HG03571 (cell line): ENCODE data around the gene ZNF384.
A peak's percentile ranks its signal among the peaks of the same experiment; 100 is the strongest.

ENCODE experiments used
- ATAC-seq: cut with Tn5 transposase; IDR thresholded peaks from one replicate; pipeline ENCODE4 v1.9.1; 2021; ENCODE audit not compliant: unreplicated experiment

Gene ZNF384

GRCh38 chr12:6653987-6654386, 35.2 kb downstream of the ZNF384 start:
- no peak for ATAC-seq

DNA sequence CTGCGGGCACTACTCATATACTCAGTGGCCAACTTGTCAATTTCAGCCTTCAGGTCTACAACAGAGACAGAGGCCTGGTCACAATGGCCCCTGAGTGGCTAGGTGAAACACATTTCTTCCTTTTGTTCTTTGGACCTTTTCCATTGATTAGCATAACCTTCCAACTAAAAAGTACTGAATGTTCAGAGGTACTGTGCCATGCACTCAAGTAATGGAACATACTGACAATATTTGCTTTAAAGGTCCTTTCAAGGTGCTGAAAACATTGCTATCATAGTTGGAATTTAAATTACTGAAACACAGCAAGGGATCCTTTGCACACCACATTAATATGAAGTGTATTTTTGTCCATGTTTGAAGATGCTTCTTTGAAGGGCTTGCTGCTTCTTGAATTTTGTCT, 35.8 kb downstream of the ZNF384 start:
- no peak for ATAC-seq

- no peak for ATAC-seq
Measured at GRCh38 chr12:6652391-6652790, 36.8 kb downstream of the ZNF384 start.

DNA sequence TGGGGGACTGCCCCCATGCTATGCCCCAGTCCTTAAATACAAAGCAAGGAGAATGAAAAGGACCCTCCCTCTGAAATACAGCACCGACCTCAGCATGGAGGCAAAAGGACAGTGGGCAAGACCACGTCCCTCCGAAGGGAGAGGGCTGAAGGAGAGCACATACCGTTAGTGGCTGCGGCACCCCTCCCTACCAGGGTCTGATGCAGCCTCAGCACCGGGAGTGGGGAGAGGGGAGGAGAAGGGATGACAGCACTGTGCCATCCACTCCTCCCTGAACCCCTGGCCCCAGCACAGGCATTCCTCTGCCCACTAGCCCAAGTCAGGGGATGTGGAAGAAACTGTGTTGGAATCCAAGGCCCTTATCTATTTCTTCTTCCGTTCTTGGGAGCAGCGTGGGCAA, 38.3 kb downstream of the ZNF384 start:
- ATAC-seq: no peak

GRCh38 chr12:6647083-6647604, 42.0 kb downstream of the ZNF384 start, which contains the start of gene ACRBP:
TSS of gene ACRBP (minus strand) at chr12:6647432. CDS start at chr12:6647366, 66 bp downstream.
- no peak for ATAC-seq

DNA sequence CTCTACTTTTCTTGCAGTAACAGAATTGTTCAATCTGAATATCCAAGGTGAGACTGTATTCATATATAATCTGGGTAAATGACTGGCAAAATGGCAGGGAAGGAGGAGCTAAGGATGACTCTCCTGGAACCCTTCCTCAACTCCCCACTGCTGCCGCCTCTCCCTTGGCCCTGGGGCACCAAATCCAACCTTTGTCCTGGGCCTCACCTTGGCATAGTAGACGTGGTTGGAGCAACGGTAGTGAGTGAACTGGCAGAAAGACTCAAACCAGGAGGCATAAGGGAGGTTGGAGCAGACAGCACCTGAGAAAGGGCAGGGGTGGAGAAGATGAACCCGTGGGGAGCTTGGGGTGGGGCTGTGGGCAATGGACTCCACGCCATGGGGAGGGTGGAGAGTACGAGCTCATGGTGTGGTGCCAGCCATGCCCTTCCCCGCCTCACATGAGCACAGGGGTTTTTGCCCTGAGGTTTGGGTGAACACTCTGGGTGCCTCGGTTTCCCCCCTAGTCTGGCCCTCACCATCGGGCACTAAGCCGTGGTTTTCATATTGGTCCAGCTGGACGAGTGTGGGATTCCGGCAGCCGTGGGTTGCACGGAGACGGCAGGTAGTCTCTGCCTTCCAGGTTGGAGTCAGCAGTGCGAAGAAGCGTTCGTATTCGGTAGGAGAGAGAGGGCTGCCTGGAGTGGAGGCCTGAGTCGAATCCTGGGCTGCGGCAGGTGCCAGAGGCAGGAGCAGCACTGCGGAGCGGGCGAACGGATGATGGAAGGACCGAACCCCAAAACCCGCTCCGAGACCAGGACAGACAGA, 42.7 kb downstream of the ZNF384 start:
- ATAC-seq: no peak

DNA sequence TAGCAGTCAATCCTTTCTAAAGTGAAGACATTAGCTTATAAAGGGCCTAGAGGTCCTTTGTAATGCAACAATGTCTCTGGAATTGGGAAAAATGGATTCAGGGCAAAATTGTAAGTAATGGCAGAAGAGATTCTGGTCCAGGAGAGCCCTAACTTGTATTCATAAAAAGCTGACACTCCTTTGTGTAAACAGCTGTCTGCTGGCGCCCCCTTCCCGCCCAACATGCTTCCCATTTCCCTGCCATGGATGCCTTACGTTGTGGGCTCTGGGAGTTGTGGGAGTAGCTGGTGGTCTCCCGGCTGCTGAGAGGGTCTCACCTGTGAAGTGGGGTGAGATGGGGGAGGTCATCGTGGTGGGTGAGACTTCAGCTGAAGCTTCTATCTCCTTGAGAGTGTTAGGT, 44.3 kb downstream of the ZNF384 start:
- no peak for ATAC-seq

DNA sequence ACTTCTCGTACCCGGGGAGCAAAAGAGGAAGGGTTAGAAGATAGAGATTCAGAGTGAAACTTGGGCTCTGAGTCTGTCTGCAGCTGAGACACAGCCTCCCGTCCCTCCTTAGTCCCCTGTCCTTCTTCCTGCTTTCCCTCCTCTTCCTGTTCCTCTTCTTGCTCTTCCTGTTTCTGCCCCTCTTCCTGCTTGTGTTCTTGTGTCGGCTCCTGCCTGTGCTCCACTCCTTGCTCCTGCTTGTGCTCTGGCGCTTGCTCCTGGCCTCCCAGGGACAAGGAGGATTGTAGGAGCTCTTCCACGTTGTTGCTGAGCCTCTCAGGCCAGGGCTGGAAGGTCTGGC, 44.9 kb downstream of the ZNF384 start:
- ATAC-seq: no peak

GRCh38 chr12:6643569-6644256, 45.5 kb downstream of the ZNF384 start:
- no peak for ATAC-seq

- no peak for ATAC-seq
Measured at GRCh38 chr12:6641131-6641530, 48.0 kb downstream of the ZNF384 start.

DNA sequence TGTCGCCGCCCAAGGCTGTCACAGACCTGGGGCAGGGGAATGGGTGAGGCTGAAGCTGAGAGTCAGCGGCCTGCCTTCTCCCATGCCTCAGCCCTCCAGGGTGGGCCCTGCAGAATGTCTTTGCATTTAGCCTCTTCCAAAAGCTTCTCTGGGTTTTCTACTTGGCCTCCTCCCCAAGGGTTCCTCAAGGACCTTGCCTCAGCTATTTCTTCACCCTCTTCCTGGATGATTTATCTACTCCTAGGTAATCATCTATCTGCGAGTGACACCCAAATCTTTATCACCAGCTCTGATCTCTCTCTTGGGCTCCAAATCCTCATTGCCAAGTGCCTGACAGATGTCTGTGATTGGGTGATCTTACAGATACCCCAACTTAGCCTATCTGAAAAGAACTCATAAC, 48.7 kb downstream of the ZNF384 start:
- no peak for ATAC-seq

GRCh38 chr12:6639151-6639801, 49.9 kb downstream of the ZNF384 start:
- no peak for ATAC-seq

- no peak for ATAC-seq
Measured at GRCh38 chr12:6638305-6638704, 50.9 kb downstream of the ZNF384 start.

DNA sequence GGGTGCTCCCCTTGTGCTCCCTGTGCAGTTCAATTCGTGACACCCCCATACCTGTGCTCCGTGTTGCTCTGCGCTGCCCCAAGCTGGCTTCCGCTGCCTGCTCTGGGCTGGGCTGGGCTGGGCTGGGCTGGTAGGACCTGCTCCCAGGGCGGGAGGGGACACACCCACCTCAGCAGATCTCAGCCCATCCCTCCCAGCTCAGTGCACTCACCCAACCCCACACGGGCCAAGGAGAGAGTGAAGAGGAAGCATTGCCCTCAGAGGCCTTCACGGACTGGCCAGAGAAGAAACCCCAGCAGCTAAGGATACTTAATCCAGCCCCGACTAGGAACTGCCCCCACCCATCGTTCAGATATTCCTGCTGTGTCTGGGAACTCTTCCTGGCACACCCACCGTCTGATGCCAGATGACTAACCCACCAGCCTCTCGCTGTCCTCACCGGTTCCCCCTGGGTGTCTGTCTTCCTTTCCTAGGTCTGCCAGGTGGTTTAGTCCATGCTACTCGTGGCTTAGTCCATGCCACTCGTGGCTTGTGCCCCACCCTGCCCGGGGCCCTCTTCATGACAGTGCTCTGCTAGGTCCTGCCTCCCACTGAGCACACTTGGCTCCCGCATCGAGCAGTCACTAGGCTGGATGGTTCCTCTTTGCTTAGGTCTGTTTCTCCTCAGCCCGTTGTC, 53.2 kb downstream of the ZNF384 start, which contains the start of gene LPAR5:
Gene LPAR5, minus strand, starts transcription at position 104 of the 676 bp plus-strand sequence. CDS start 14,711 bp downstream, outside the sequence.
- ATAC-seq: peak; percentile 43

- peak; percentile 33 for ATAC-seq
Measured at GRCh38 chr12:6635375-6635855, 53.8 kb downstream of the ZNF384 start.

- peak; percentile 63 for ATAC-seq
Measured at GRCh38 chr12:6632026-6632983, 56.9 kb downstream of the ZNF384 start.

DNA sequence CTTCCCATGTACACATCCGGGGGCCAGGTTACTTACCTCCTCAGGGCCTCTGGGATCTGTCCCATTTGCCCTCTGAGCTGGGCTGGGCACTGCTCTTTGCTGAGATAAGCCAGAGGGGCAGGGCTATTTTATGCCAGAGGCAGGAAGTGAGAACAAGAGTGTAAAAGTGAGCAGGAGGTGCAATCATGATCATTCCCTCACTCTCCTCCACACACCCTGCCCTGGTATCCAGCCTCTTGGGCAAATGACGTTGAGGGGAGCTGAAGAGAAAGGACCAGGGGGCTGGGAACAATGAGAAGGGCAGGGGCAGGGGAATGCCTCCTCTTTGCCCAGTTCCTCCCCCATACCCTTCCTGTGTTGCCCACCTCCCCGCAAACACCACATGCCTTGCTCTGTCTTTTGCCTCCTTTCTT, 57.6 kb downstream of the ZNF384 start:
- no peak for ATAC-seq

DNA sequence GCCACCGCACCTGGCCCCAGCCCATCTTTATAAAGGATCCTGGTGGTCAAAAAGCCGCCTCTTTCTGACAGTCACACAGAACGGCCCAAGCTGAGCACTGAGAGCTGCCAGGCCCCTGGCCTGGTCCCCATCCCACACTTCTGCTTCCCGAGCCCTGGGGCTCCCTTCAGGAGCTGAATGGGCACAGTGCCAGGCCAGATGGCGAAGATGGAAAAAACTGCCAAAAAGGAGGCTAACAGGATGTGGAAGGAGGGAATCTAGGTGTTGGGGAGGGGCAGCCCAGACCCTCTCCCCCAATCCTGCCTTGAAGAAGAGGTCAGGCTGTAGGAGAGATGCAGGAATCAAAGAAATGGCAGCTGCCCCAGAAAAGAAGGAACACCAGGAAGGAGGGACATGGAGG, 58.4 kb downstream of the ZNF384 start:
- ATAC-seq: no peak

DNA sequence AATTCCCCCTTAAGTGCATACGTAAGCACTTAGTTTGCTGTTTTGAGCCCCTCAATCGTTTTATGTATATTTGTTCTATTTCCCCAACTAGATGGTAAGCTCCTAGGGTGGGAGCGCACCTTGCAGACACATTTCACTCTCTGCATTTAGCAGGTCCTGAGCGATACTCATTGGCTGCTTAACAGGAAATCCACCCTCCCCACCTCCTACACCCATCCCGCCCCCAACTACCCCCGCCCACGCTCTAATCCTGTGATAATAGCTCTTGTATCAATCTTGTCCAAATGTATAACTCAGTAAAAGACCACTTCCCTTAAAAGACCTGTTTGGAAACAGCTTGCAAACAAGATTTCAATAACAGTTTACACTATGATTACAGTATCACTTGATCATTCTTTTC, 61.6 kb downstream of the ZNF384 start:
- ATAC-seq: no peak
